Tibial nerve (tissue), 4 donors: Measurements from ENCODE around the gene HAUS3.

Source experiments
- CTCF ChIP-seq, 5 experiments: fragments of 200-600 bp in 3 of 5; fragments of 450-650 bp in 2 of 5; sonication (generic) in 3 of 5; IDR thresholded peaks; one replicate each; pipeline ENCODE4 v1.5.1; 2016 to 2019; ENCODE audit warnings: antibody characterized with exemption in 5 of 5, mild to moderate bottlenecking in 3 of 5, moderate library complexity in 2 of 5
- EP300 ChIP-seq, 2 donors: sonication (generic); formaldehyde crosslinking; IDR thresholded peaks; one replicate each; pipeline ENCODE4 v1.6.1; 2017; ENCODE audit warnings: antibody characterized with exemption in 2 of 2, mild to moderate bottlenecking in 1 of 2
- POLR2A ChIP-seq, 2 donors: fragments of 450-650 bp; IDR thresholded peaks; one replicate each; pipeline ENCODE4 v1.6.1; 2017; ENCODE audit warnings: antibody characterized with exemption in 2 of 2, mild to moderate bottlenecking in 2 of 2, moderate library complexity in 2 of 2

DNA sequence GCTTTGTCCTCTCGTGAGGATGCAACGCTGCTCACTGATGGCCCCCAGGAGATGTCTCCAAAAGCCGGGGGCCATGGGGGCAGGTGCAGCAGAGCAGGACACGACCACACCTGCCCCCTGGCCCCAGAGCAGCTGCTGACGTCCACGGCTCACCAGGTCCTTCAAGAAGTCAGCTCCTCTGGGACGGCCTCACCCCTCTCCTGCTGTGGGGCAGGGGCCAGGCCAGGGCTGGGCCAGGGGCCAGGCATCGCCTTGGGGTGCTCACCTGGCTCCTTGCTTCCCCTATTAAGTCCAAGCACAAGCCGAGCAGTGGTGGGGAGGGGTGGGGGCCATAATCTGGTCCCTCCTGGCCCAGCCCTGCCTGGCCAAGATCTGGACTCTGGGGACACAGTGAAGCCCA lies 48.6 kb upstream of the HAUS3 start:
- TF ChIP-seq CTCF (IDR thresholded peaks at IDR 0.05) (no peak), POLR2A (IDR thresholded peaks at IDR 0.05) (no peak), EP300 (IDR thresholded peaks at IDR 0.05) (no peak)
